ENCODE data around the gene BAG5.
A peak's percentile ranks its signal among the peaks of the same experiment; 100 is the strongest.

The BAG5 gene

DNA sequence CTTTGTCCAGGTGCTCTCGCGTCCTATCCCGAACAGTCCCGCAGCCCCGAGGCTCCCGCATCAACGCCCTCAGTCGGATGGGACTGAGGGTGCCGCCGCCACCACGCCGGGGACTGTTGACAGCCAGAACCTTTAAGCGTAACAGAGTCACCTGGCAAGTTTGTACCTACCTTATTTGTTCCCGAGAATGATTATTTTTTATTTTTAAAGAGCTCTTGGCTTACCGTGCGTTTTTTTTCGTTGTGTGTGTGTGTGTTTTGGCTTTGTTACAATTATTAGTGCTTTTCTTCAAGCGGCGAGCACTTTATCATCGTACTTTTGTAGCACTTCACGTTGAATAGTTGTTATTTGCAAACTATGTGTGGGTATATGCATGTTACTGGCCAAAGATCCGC lies 766 bp upstream of the BAG5 start:
- no peak for DNase-seq

DNA sequence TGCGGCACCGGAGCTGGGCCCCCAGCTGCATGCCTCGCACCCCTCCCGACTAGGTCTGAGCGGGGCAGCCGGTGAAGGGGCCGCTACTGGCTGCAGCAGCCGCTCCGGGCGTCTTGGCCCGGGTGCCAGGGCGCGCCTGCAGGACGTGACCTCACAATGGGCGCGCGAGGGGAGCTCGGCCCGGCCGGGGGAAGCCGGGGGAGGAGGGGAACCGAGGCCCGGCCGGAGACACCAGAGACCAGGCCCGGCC lies 353 bp downstream of the BAG5 start:
- no peak for DNase-seq

DNA sequence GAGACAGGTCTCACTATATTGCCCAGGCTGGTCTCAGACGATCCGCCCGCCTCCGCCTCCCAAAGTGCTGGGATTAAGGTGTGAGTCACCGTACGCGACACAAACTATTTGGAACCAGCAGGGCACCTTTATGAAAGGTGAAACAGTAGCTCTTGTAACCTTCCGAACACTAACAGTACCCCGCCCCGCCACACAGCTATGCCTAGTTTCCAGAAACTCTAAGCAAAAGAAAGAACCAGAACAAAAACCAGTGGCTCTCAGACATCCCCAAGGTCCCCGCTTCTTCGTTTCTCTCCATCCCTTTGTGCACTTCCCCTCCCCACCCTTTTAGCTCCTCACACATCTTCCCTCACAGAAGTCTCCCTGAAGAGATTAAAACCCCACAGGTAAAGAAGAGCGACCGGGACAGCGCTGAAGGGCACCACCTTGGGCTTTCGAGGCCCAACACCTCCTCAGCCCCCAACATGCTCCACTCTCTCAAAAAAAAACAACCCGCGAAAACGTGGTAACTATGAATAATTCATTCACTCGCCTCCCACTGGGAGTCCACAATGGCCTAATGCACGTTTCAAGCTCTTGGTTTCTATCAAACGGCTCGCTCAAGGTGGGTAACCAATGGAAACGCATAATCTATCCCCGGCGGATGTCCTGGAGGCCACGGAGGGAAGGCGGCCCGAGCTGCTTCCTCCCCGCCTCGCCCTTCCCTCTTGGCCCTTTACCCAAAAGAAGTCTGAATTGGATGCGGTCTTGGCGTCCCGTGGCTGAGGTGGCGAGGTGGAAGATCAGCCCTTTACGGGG lies 877 bp downstream of the BAG5 start:
- DNase-seq, result peak; percentile 28

DNA sequence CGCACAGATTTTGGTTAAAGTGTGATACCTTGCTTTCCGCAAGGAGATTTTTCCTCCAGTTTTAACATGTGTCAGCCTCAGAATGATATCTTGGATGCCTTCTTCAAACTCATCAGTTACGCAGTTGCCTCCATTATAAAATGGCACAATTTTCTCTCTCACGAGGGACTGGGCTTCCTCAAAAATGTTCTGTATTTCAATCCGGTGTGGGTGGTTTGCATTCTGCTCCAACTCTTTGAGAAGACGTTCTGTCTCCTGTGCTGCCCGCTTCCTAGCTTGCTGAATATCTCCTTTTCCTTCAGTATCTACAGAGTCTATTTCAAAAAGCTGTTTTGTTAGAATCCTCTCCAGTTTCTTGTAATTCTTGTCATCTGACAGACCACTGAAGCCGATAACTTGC lies 1.8 kb downstream of the BAG5 start:
- DNase-seq, result no peak

DNA sequence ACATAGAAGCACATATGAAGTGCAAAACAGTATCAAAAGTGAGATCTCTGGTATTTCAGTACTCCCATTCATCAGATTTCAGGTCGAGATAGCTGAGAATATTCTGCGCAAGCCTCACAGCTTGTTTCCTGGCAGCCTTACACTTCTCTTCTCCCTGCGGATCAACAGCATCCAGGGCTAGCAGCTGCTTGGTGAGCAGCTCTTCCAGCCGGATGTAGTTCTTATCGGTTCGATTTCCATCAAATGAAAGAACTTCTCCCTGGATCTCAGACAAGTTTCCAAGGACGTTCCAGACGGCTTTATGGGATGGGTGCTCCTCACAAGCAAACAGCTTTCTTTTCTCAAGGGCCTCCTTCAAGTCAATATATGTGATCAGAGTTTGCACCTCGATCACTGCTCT lies 2.7 kb downstream of the BAG5 start:
- no peak for DNase-seq

DNA sequence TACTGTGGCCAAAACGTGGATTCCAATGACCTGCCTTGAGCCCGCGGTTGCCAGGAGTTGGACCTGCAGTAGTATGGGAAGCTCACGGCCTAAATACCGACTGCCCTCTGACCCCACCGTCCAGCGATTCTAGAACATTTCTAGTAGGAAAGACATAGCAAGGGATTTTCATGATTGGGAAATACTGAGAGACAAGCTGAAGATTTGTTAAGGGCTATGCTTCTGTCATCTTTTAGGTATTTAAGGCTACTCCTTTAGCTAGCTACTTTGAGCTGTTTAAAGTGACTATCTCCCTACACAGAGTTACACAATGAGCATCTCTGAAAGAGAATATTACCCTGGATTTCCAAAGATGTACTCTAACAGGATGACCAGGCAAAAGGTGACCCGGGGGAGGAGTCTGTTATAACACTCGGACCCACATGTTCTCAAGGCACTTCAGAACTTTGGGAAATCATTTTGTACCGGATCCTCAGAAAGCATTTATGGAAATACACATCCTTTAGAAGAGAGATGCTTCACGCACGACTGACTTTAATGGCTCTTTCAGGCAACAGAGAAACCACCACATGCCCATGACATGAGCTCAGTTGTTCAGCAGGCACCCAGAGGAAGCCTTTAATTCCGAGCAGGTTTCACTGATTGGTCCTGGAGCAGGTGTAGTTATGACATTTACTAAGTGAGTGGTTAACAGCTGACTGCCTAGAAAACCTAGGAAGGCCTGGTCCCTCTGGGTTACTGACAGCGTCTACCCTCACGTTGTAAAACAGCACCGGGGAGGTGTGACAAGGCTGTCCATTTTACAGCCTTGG lies 4.2 kb downstream of the BAG5 start:
- DNase-seq, result peak; percentile 11

DNA sequence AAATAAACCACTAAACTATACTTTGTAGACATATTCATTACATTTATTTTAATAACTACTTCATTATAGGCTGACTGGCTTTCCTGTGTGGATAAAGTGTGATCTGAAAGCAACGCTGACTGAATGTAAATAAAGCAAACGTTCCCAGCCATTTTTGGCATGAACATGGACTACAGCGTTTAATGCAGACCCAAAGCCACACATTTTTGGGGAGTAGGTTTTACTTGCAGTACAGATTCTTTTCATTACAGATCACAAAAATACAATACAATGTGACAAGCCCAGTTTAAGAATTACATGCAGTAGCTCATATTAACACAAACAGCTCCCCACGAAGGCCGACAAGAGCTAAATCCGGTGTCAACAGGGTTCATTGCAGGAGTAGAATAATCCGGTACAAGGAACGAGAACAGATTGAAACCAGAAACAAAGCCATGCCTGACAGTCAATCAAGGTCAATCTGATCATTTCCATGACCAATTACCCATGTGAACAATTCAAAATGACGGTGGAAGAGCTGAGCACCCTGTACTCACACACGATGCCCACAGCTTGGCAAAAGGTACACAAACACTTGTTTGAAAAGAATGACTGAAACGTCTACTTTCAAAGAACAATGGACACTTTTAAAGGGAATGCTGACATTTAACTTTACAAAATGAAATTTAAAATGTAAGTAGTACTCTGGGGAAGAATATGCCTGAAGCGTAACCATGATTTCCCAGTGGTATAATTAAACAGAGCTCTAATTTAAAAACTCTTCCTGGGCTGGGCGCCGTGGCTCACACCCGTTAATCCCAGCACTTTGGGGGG lies 5.3 kb downstream of the BAG5 start:
- no peak for DNase-seq

DNA sequence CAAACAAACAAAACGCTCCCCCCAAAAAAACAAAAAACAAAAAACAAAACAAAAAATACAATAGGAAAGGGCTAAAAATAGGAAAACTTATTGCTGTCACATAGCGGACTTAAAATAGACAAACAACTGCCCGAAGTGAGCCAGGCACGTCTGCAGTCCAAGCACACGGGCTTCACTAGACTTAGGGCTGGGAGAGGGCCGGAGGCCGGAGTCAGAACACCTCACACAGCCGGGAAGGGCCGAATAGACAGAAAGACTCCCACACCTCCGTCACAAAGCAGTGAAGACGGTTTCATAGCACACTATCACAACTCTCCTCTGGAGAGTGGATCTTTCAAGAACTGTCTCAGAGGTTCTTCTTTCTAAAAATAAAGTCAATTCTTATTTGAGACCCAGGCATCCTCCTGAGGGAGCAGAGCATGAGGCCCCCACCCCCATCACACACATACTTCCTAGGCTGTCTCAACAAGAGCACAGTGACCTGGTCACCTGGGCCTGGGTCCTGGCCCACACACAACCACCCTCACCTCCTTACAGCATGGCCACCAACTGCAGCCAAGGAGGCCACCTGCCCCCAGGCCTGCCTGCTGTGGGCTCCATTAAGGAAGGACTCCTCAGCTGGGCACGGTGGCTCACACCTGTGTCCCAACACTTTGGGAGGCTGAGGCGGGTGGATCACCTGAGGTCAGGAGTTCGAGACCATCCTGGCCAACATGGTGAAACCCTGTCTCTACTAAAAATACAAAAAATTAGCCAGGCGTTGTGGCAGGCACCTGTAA lies 6.7 kb downstream of the BAG5 start:
- no peak for DNase-seq

DNA sequence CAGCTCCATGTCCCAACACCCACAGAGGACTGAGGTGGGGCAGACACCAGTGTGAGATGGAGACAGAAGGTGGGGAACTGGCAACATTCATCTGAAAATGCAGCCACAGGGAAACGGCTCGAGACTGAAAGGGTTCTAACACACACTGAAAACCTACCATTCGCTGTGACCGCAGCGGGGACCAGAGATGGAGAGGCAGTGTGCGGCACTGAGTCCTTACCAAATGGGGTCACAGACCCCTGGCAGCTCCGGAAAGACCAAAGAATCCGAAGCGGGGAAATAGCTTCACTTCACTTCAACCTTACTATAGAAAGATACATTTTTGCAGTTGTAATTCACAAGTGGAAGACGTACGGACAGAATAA lies 9.6 kb downstream of the BAG5 start:
- DNase-seq, result no peak

DNA sequence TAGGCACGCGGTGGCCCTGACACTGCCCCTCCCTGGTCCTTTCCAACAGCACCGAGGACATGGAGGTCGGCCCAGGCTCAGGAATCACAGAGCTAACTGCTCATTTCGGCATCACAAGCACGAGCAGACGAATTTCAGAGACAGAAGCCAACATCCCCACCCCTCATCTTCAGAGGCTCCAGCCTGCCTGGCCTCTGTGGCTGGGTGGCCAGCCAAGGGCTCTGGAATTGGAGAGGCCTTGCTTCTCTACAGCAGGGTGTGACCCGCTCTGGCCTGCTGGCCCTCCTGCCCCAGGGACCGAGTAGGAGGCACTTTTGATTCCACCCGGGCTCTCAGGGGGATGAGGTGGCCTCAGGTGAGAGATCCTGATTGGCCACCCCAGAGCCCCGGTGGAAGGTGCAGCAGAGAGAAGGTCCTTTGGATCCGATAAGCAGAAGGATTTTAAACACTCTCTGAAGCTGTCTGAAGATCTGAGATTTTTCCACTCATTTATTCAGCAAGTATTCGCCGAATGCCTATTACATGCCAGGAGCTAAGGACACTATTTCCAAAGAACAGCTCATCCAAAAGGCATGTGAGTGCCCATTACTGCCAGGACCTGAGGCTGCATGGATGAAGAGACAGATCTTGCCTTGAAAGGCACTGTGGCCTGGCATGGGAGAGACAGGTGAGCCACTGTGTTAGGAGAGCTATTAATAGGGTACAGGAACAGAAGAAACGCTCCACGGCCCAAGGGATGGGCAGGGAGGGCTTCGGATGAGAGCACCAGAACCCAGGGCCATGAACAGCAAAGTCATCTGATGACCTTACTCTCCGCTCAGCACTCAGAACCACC lies 10.2 kb downstream of the BAG5 start:
- DNase-seq, result no peak

DNA sequence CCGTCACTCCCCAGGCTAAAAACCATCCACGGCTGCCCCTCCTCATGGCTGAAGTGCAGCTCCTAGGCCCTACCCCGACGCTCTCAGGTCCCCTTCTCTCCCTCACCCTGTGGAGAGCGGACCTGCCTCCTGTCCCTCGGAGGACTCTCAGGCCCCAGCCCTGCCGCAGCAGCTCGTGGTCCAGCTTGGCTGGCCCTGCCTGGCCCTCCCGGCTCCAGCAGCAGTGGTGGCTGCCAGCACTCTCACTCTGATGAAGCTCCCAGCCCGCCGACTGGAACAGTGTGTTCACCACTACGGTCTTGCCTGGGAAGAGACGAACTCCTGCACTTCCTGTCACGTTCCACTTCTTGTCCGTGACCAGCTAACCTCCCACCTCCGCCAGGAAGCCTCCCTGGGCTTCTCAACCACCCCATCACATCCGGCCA lies 11.1 kb downstream of the BAG5 start:
- no peak for DNase-seq

DNA sequence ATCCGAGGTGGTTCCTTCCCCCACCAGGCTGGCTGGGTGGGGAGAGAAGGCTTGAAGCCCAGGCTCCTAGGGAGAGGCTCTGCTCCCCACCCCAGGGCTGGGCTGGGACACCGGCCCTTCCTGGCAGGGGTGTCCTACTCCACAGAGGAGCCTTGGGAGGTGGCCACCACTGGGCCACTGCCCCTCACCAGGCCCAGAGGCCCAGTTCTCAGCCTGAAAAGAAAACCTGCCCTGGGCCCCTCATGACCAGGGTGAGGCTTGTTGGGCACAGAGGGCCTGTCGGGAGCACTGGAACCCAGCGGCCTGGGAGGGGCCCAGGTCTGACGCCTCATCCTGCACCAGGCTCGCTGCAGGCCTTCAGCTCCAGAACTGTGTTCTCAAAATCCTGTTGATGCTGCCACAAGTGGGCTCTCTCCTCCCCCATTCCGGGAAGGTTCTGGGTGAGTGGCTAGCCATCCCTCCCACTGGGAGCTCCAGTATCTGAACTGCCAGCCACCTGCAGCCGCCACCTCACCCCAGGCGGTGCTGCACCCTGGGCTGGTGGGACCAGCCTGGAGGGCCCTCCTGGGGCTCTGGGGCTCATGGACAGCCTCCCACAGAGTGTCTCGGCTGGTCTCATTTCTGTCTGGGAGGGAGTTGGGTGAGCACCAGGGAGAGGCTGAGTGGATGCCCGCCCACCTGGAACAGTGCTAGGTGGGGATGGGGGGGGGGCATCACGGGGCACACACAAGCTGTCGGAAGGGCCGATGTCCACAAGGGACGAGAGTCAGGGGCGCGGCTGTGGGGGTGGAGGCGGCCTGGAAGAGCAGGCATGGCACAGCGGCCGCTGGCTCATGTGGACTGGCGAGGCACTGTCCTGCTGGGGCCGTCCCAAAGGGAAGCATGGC lies 11.8 kb downstream of the BAG5 start:
- no peak for DNase-seq

DNA sequence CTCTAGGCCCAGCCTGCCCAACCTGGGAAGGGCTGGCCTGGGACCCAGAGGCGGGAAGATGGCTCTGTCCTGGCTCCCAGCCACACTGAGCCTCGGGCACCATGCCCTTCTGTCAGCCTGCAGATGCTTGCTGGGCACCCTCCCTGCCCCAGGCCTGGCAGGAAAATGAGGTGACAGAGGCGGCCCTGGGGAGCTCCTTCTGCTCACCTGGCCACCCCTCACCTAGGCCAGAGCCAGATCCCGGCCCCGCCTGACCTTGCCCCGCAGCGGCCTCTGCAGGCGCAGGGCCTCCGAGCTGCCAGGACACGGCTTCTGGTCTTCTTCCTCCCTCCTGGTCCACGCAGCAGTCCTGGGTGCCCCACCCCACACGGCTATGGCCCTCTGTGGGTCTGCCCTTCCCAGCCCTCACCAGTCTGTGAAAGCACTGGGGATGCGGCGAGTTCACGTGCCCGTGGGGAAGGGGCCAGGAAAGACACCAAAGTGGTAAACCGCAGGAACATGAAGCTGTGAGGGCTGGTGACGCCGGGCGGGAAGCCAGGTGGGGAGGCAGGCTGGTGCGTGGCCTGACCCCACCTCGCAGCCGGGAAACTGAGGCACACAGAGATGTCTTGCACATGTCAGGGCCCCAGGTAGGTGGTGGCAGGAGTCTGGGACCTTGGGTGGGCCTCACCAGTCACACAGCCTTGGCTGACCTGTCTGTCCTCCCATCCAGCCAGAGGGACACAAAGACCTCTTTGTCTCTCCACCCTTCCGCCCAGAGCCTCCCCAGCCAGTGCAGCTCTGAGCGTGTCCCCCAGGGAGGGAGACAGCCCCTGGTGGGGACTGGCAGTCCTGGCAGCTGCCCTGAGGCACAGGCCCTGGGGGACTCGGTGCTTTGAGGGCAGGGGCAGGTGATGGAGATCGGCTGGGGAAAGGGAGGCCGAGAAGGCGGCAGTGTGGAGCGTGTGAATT lies 12.8 kb downstream of the BAG5 start:
- DNase-seq, result no peak

DNA sequence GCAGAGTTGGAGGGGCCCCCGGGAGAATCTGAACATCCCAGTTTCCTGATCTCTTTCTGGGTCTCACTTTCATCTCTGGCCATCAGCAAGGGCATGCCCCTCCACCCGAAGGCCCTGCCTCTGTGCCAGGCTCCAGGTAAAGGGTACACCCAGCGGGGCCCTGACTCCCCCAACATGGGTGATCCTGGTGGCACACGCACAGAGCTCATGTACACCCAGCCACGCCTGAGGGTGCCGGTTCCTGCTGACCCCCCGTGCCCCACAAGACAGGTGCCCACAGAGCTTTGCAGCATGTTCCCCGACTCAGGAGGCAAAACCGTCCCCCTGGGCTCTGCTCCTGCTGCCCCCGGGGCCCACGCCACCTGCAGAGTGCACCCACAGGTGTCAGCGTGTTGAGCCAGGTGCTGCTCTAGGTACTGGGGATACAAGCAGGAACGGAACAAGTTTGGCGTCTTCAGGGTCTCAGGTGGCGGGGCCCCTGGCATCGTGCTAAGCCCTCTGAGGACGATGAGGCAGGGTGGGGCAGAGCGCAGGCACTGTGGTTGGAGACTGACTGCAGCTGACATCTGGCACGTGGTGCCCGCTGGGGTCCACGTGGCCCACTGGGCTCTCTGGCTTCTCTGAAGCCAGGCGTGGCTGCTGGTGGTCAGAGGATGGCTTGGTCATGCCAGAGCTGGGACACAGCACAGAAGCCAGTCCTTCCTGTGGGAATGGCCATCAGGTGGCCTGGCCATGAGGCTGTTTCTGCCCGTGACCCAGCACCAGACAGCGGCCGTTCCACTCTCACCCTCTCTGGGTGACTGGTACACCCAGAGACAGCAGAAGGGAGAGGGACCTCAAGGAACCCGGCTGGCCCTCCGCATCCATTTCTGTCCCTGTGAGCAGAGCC lies 13.8 kb downstream of the BAG5 start:
- no peak for DNase-seq

DNA sequence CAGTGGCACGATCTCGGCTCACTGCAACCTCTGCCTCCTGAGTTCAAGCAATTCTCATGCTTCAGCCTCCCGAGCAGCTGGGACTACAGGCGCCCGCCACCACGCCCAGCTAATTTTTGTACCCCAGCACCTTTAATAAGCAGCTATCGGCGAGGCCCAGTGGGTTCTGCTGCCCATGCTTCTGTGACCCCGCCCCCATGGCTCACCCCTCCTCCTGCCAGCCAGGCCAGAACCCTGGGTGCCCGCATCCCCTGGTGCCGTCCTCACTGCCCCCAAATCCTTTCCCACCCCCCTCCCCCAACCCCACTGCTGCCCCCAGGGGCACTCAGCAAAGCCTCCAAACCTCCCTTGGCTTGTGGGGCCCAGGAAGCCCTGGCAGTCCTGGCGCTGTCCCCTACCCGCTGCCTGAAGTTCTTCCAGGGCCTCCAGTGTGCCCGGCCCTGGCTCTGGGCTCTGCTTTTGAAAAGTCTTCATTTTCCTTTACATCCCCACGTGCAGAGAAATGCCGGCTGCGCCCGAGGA lies 14.5 kb downstream of the BAG5 start:
- DNase-seq, result no peak

DNA sequence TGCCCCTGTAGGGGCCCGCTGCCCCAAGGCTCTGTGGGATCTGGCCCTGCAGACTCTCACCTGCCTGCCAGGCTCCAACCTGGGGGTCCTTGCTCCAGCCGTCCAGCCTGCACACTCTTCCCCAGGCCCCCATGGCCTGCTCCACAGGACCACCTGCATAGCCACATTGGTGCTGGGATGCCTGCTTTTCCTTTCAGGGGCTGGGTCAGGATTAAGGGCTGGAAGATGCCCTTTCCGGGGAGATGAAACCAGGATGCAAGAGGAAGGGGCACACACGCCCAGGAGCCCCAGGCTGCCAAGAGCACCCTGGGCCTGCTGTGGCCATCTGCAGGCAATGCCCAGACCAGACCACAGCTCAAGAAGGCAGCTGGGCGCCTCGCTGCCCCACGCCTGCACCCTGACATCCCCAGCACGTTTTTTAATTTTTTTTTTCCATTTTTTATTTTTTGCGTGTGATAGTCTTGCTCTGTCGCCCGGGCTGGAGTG lies 15.0 kb downstream of the BAG5 start:
- DNase-seq, result no peak

DNA sequence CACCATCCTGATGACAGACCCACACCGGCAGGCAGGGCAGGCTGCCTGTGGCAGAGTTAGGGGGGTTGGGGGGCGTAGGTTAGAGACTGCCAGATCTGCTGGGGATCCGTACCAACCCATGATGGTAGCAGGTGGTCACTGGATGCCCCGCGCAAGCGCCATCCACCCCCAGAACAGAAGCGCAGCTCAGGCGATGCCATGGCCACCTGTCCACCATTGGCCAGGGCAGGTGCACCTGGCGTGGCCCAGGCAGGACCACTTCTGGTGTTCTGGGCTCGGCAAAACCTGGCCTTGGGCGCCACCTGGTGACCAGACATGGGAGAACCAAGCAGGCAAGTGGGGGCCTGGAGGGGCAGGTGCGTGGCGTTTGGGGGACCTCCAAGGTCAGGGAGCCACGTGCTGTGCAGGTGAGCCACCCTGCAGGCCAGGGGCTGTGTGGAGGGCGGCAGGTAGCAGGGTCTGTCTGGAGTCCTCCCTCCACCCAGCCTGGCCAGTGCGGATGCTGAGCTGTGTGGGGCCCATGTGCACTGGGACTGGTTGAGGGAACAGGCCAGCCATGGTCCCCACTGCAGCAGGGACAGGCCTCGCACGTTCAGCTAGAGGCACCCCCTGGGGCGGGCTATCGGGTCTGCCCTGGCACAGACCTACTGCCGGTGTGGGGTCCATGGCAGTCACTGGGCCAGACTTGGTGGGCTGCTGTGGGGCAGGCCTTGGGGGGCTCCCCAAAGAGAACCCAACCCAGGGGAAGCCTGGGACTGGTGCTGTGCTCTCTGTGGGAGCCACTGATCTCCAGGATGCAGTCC lies 15.6 kb downstream of the BAG5 start:
- peak; percentile 28 for DNase-seq
